Right renal pelvis (tissue), 4 donors: Measurements from ENCODE around the gene ABCC2. TPM values are rescaled to one million over a fixed set of nuclear protein-coding genes. Genes with fewer than 3 reads are reported as not detected.
"Not testable (repeated sequence)": the region's sequence is repeated elsewhere in the genome, so short reads cannot be mapped to it uniquely, and the experiment has no call there.

Experiments used
- DNase-seq, 4 donors: peaks; one replicate each; pipeline ENCODE4 v3.0.0-alpha.2; 2013; ENCODE audit warnings: low read depth in 4 of 4, low spot score in 3 of 4, missing footprints in 1 of 4
- polyA plus RNA-seq, 4 donors: library from polyadenylated mRNA; unstranded; fragments of 120-200 nt; gene quantifications; one replicate each; pipeline ENCODE4 v1.2.1, GENCODE V29; 2013; ENCODE audit not compliant: insufficient read length in 4 of 4

Gene ABCC2
- 10 to 100 TPM in 1 of 4 donors, 1 to 10 TPM in 3; 7.4 to 11.4 (median 8.9) TPM for polyA plus RNA-seq

DNA sequence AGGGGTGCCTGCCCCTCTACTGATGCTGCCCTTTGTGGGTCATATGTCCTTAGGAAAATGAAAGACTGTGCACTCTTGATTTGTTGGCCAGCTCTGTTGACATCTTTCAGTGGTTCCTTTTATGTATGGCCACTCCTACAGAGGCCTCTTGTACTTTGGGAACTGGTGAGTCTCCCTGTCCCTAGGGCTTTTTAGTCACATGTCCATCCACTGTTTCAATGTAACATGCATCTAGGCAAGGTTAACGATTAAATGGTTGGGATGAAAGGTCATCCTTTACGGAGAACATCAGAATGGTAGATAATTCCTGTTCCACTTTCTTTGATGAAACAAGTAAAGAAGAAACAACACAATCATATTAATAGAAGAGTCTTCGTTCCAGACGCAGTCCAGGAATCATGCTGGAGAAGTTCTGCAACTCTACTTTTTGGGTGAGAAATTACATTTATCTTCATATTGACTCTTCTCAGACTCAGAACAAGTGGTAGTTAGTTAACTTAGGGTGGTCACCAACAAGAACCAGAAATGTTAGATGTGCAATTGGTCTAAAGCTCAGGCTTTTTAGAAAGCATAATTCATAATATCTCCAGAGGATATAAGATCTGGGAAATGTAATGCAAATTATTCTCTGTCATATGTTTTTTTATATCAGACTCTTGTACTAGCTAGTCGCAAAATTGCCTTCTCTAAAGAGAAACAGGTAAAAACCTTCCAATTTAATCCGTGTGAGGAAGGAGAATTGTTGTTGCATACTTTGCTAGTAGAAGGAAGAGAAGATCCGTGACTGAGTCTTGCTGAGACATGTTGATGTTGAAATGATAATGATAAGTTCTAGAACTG, at the start of gene ABCC2:
ABCC2 (plus strand) TSS at position 194 of the 840 bp plus-strand sequence; CDS start at position 399, 205 bp downstream.
- no peak for DNase-seq

DNA sequence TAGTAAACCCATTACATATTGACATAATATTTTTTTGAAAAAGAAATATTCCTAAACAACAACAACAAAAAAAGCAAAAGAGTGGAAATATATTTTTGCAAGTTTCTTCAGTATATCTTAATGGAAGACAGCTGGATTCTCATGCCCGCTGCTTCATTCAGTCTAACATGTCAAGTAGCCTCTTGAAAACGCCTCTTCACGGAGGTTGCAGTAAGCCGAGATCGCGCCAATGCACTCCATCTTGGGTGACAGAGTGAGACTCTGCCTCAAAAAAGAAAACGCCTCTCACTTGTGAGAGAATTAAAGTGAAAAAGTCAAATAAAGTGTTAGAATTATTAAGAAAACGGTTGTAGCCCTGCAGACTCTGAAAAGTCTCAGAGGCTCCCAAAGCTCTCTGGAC, 49.1 kb upstream of the ABCC2 start:
- no peak for DNase-seq

DNA sequence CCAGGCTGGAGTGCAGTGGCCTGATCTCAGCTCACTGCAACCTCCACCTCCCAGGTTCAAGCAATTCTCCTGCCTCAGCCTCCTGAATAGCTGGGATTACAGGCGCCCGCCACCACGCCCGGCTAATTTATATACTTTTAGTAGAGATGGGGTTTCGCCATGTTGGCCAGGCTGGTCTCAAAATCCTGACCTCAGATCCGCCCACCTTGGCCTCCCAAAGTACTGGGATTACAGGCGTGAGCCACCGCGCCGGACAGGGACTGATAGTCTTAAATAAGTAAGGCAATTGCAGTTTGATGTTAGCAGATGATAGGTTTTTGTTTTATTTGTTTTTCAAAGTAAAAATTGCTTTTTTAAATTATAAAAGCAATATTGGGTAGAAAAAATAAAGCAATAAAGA, 48.3 kb upstream of the ABCC2 start:
- not testable (repeated sequence) for DNase-seq

GRCh38 chr10:99740260-99740659, 42.2 kb upstream of the ABCC2 start:
- DNase-seq: no peak

DNA sequence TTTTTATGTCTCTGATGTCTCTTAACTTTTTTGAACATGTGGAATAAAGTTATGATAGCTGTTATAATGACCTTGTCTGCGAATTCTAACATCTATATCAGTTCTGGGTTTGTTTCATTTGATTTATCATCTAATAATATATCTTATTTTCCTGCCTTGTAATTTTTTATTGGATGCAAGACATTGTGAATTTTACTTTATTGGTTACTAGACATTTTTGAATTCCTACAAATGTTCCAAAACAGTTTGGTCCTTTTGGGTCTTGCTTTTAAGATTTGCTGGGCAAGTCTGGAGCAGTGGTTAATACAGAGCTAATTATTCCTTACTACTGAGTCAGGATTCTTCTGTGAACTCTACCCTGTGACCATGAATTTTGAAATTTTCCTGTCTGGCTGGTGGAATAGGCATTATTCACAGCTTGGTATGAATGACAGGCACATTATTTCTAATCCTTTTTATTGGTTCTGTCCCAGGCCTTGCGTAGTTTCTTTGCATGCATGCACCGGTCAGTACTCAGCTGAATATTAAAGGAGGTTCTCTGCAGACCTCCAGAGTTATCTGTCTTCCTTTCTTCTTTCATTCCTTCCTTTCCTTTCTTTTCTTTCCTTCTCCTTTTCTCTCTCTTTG, 41.4 kb upstream of the ABCC2 start:
- no peak for DNase-seq

DNA sequence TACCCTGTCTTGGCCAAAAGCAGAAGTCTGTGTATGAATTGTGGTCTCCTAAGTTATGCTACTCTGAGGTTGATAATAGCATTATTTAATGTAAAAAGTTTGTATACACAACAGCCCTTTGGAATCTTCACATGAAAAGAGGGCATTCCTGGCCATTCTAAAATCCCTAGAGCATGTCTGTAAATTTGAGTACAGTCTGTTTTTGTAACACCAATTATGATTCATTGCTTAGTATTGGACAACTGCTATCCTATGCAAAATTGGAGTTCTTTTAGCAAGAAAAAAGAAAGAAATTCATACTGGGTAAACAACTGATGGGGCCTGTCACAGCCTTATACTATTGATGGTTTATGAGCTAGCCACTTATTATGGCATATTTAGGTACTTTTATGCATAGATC, 40.2 kb upstream of the ABCC2 start:
- no peak for DNase-seq

DNA sequence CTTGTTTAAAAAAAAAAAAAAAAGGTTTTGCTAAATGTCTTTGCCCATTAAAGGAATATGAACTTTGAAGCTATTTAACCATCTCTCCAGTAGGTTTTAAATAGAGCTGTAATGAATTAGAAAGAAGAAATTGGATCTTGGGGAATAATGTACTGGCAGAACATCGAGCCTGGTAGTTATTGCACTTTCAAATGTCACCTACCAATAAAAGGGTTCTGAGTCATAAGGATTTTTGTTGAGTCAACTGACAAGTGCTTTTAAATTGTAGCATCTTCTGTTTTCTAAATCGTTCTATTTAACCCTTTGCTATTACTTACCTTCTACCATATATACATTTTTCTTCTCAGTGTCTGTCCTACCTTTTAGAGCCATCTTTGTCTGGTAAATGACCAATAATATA, 39.7 kb upstream of the ABCC2 start:
- no peak for DNase-seq

DNA sequence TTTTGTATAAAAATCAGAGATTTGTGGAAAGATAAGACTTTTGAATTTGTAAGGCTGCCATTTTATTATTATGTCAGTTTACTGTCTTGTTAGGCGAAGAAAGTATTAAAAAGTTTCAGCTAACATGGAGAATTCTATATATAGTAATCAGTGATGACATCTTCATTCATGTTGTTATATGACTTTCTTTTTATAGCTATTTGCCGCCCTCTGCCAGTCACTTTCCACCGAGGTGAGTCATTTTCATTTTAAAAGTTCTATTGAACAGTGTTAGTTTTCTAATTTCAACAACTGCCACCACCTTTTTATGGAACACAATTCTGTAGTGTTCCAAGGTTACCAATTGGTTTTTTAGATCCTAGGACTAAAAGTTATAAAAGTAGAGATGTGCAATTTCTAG, 38.6 kb upstream of the ABCC2 start:
- DNase-seq: no peak

DNA sequence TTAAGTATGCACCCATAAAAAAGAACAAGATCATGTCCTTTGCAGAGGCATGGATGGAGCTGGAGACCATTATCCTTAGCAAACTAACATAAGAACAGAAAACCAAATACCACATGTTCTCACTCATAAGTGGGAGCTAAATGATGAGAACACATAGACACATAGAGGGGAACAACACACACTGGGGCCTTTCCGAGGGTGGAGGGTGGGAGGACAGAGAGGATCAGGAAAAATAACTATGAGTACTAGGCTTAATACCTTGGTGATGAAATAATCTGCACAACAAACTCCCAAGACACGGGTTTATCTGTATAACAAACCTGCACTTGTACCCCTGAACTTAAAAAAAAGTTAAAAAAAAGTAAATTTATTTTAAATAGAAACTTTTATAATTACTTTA, 36.3 kb upstream of the ABCC2 start:
- DNase-seq: not testable (repeated sequence)

DNA sequence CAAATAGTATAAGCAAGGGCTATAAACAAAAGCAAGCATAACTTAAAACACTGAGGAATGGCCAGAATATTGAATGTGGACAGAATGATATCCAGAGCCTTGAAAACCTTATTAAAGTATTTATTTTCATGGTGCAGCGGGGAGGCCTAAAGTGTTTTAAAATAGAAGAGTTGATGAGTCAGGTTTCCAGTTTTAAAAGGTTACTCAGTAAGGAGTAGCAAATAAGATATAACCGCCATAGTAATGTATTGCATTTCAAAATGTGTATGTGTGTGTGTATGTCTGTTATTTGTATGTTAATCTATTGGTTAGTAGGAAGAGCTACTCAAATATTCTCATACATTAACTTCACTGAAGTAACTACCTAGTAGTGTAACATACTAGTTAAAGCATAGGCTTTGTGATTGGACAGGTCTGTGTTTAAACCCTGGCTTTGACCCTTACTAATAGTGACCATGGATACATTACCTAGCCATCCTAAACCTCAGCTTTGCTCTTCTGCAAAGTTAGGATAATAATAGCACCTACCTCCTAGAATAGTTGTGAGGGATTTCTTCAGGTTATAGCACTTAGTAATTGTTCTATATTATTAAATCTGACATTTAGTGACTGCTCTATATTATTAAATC, 33.5 kb upstream of the ABCC2 start:
- no peak for DNase-seq

- no peak for DNase-seq
Observed at GRCh38 chr10:99750641-99751040, 31.8 kb upstream of the ABCC2 start.

DNA sequence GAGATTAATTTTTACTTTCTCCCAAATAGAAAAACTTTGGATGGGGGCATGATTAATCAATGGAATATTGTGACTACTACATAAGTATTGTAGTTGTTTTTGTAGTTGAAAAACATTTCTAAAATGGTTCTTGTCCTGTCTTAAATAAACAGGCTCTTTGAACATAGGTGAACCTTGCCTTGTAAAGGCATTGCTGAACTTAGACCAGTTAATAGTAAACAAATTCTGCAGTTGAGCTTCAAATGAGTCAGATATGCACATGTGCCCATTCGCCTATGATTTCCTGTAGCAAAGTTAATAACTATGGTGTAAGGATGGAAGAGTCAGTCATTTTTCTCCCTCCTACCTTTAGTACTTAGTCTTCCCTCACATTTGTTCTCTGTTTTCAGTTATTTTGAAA, 27.8 kb upstream of the ABCC2 start:
- no peak for DNase-seq

- DNase-seq: no peak
Observed at GRCh38 chr10:99756159-99756558, 26.3 kb upstream of the ABCC2 start.

GRCh38 chr10:99758211-99758891, 24.1 kb upstream of the ABCC2 start:
- DNase-seq: no peak

DNA sequence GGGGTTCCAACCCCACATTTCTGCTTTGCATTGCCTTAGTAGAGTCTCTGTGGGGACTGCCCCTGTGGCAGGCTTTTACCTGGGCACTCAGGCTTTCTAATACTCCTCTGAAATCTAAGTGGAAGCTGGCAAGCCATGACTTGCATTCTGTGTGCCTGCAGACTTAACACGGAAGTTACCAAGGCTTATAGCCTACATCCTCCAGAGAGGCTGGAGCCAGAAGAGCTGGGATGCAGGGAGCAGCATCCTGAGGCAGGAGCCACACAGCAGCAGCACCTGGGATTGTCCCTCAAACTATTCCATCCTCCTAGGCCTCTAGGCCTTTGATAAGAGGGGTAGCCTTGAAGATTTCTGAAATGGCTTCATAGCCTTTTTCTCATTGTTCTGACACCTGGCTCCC, 22.1 kb upstream of the ABCC2 start:
- DNase-seq: no peak

GRCh38 chr10:99761365-99761764, 21.1 kb upstream of the ABCC2 start:
- DNase-seq: no peak

DNA sequence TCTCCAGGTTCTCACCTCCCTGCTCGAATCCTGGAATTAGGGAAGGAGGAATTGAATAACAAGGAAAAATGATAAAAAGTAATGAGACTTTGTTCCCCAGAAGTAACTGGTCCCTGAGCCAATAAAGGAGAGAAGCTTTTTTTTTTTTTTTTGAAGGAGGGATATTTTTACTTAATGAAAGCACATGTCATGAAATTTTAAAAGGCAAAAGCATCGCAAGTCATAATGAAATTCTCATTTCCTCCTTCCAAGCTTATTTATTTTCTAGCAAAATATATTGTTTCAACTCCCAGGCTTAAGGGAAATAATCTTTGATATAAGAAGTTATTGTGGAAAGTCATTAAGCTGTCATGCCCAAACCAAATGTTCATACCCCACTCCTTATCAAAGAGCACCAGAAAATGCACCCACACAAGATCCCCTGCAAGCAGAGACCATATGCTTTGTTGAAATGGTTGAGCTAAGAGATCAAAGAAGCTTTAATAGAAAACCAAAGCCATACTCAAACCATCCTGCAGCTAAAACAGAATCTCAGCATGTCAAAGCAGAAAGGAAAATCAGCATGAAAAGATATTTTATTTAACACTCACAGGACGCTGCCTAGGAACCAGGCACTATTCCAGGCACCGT, 16.7 kb upstream of the ABCC2 start:
- no peak for DNase-seq

- DNase-seq: no peak
Observed at GRCh38 chr10:99766302-99766681, 16.1 kb upstream of the ABCC2 start.

GRCh38 chr10:99767901-99768300, 14.5 kb upstream of the ABCC2 start:
- no peak for DNase-seq

DNA sequence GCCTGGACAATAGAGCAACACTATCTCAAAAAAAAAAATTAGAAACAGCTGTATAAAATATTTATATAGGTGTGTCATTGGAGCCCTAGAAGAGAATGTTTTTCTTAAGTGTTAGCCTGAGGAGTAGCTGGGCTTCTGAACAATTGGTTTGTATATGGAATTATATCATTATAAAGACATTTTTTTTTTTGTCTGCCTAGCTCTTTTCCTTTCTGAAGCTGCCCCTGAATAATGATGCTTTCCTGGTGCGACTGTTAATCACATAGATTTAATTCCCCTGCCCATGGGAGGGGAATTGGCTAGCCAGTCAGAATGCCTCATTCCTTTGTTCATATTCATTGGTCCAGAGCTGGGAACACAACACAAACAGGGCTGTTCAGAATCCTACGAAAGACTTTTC, 13.9 kb upstream of the ABCC2 start:
- no peak for DNase-seq

GRCh38 chr10:99769706-99770105, 12.7 kb upstream of the ABCC2 start:
- DNase-seq: no peak
